ENCODE measurements around the gene ZSCAN5A.
A peak's percentile ranks its signal among the peaks of the same experiment; 100 is the strongest.
"Not testable (repeated sequence)": the region's sequence is repeated elsewhere in the genome, so short reads cannot be mapped to it uniquely, and the experiment has no call there.

Gene ZSCAN5A

GRCh38 chr19:56315077-56315828 lies 614 bp upstream of the ZSCAN5A start:
- peak; percentile 76 to 84 for DNase-seq (ENCODE audit: low read depth in 2 of 2)

DNA sequence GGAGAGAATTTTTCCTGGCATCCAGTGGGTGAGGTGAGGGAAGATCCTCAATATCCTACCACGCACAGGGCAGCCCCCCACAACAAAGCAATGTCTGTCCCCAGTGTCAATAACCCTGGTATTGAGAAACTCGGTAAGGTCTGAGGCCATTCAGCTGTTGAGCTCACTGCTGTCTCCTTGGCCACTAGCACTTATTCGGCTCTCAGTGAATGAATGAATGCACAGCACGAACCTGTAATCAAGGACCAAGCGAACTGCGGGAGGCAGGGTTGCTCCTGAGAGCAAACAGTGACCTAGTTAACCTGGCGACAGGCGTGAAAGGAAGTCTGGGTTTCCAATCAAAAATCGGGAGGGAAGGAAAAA lies 640 bp downstream of the ZSCAN5A start:
- no peak for DNase-seq (ENCODE audit: low read depth in 2 of 2)

DNA sequence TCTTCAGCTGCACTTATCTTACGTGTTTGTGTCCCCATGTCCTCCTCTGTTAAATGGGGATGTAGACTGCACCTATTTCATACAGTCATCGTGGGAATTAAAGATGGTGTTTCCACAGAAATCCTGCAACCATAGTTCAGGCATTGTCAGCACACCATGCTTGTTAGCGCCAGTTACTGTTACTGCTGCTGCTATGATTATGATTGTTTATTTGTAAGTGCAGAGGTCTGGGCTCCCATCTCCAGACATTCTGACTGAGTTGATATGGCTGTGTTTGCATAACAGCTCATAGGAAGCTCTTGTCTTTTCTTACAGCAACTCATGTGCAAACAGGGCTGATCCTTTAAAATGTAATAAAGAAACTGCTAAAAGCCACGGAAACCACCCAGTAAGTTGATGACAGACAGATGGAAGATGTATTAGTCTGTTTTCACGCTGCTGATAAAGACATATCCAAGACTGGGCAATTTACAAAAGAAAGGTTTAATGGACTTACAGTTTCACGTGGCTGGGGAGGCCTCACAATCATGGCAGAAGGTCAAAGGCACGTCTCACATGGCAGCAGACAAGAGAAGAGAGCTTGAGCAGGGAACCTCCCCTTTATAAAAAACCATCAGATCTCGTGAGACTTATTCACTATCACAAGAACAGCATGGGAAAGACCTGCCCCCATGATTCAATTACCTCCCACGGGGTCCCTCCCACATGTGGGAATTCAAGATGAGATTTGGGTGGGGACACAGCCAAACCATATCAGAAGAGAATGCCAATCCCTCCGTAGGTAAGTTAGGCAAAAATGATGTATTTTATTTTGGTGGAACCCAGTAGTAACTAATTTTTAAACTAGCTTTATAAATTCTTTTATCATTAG lies 1.6 kb downstream of the ZSCAN5A start:
- DNase-seq (ENCODE audit: low read depth in 2 of 2) = no peak

DNA sequence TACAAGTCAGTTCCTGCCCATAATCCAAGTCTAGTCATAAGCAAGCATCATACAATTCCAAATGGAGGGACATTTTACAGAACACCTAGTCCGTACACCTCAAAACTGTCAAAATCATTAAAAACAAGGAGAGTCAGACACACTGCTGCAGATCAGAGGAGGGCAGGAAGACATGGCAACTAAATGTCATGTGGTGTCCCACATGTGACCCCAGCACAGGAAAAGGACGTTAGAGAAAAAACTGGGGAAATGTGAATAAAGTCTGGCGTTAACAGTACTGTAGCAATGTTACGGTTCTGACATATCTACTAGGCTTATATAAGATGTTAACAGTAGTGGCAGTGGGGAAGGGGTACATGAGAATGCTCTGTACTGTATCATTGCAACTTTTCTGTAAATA lies 2.3 kb downstream of the ZSCAN5A start:
- no peak for DNase-seq (ENCODE audit: low read depth in 2 of 2)

GRCh38 chr19:56310462-56310861 lies 4.2 kb downstream of the ZSCAN5A start:
- no peak for DNase-seq (ENCODE audit: low read depth in 2 of 2)

DNA sequence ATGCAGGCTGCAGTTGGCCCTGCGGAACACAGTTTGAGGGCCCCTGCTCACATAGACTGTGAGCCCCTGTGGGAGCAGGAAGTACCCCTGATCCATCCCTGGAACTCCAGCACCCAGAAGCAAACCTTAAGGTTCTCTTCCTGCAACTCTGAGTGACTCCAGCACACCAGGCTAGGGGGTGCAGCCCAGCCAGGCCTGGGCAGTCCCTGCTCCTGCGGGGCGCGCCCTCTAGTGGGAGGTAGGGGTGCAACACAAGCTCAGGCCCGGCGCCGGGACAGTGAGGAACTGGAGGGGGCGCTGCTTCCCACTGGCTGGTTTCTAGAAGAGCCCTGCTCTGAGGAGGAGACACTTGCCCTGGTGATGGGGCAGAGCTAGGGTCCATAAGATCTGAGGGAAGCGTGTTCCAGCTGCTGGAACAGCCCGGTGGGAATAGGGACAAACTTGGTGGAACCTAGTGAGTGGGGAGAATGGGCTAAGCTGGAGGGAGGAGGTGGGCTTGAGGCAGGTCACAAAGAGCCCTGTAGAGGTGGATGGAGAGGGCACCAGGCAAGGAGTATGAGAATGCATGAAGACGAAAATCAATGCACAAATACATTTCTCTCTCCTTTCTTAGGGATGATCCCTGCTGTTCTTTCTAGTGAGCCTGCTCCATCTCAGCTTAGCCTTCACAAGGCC lies 5.0 kb downstream of the ZSCAN5A start:
- peak; percentile 46 to 72 for DNase-seq (ENCODE audit: low read depth in 2 of 2)

DNA sequence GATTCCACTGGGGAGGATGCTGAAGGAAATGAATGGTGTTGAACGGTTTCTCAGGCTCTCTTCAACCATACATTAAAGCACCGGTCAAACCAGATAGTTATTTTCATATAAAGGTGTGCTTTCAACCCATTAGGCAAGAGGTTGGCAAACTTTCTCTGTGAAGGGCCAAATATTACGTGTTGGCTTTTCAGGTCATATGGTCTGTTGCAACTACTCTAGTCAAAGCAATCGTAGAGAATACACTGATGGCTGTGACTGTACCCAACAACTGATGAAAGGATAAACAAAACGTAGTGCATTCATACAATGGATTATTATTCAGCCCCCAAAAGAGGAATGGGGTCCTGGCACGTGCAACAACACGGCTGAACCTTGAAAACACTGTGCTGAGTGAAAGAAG lies 5.8 kb downstream of the ZSCAN5A start:
- DNase-seq (ENCODE audit: low read depth in 2 of 2) = no peak

DNA sequence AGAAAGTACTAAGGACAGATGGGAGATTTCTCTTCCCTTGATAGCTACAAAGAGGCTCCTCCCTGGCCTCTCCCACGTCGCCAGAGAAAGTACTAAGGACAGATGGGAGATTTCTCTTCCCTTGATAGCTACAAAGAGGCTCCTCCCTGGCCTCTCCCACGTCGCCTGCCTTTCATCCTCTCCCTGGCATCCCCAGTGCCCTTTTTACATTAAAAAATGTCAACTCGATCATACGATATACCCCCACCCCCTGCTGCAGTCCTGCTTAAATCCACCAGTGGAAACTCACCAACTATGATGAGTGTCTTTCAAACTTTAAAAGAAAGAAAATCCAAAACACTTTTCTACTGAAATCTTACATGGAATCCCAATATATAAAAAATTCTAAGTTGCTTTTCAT lies 7.6 kb downstream of the ZSCAN5A start:
- not testable (repeated sequence) for DNase-seq (ENCODE audit: low read depth in 2 of 2)

DNA sequence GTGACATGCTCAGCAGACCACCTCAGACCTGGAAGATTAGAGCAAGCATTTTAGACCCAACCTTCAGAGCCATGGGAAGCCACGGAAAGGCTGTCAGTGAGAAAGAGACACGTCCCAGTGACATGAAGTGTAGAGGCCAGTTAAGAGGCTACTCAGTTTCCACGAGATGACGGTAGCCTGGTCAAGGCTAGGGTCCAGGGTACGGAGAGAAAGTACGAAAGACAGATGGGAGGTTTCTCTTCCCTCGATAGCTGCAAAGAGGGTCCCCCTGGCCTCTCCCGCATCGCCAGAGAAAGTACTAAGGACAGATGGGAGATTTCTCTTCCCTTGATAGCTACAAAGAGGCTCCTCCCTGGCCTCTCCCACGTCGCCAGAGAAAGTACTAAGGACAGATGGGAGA lies 8.6 kb downstream of the ZSCAN5A start:
- no peak for DNase-seq (ENCODE audit: low read depth in 2 of 2)

- no peak for DNase-seq (ENCODE audit: low read depth in 2 of 2)
Observed at GRCh38 chr19:56304243-56304642, 10.4 kb downstream of the ZSCAN5A start.

GRCh38 chr19:56301886-56302620 lies 12.6 kb downstream of the ZSCAN5A start:
- DNase-seq (ENCODE audit: low read depth in 2 of 2) = no peak

DNA sequence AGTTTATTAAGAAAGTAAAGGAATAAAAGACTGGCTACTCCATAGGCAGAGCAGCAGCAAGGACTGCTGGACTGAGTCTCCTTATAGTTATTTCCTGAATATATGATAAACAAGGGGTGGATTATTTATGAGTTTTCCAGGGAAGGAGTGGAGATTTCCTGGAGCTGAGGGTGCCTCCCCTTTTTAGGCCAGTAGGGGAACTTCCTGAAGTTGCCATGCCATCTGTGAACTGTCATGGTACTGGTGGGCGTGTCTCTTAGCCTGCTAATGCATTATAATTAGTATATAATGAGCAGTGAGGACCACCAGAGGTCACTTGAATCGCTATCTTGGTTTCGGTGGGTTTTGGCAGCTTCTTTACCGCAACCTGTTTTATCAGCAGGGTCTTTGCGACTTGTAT lies 13.5 kb downstream of the ZSCAN5A start:
- no peak for DNase-seq (ENCODE audit: low read depth in 2 of 2)

DNA sequence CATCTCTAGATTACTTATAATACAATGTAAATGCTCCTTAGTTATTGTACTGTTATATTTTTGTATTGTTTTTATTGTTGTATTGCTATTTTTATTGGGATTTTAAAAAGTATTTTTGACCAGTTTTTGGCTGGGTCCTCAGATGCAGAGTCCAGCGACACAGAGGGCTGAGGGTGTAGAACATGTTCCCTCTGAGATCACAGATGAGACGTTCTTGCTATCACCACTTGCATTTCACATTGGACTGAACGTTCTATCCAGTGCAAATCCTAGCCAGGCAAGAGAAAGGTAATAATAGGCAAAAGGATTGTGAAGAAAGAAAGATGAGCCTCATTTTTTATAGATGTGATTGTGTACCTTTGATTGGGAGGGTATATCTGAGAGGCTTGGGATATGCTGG lies 15.0 kb downstream of the ZSCAN5A start:
- DNase-seq (ENCODE audit: low read depth in 2 of 2) = no peak

DNA sequence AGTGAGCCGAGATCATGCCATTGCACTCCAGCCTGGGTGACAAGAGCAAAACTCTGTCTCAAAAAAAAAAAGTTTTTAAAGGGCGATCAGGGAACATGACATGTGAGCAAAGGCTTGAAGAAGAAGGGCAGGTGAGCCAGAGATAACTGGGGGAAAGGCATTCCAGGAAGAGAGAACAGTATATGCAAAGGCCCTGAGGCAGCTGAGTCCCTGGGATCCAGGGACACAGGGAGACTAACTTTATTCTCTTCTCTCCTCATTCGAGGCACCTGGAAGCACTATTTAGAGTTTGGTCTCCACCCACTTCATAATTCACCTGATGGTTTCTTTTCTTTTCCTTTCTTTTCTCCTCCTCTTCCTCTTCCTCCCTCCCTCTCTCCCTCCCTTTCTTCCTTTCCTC lies 17.6 kb downstream of the ZSCAN5A start:
- no peak for DNase-seq (ENCODE audit: low read depth in 2 of 2)

DNA sequence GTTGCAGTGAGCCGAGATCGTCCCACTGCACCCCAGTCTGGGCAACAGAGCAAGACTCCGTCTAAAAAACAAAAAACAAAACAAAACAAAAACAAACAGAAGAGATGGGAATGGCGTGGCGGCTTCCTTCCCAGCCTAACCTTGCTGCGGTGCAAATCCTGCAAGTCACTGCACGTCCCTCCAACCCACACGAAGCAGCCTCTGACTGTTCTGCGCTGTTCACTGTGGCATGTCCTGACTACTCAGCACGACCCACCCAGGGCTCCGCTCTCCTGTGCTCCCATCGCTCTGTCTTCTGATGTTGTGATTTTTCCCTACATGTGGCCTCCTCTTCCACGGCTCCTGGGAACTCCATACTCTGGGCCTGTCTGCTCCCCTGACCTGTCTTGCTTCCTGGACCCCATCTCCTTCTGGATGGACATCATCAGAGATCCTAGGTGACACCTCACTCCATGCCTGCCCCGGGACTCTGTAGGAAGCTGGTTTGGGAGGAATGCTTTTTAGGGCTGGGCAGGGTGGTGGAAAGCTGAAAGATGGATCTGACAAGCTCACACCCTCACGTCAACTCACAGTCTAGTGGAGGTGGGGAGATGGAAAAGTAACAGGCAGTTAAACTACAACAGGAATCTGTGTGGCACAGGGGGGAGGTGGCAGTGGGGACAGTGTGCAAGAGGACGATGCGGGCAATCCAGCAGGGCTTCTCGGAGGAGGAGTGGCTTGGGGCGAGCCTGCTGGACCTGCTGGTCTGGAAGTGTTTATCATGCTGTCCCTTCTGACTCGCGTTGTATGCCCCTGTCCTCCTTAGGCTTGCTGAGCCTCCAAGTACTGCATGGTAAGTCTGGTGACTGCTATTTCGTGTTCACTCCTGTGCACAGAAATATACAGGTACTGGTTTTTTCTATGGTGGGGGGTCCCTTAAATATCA lies 18.8 kb downstream of the ZSCAN5A start:
- no peak for DNase-seq (ENCODE audit: low read depth in 2 of 2)

- no peak for DNase-seq (ENCODE audit: low read depth in 2 of 2)
Observed at GRCh38 chr19:56294549-56294948, 20.1 kb downstream of the ZSCAN5A start.

GRCh38 chr19:56291867-56292266 lies 22.8 kb downstream of the ZSCAN5A start:
- peak in 1 of 2 donors; percentile 18 for DNase-seq (ENCODE audit: low read depth in 2 of 2)

DNA sequence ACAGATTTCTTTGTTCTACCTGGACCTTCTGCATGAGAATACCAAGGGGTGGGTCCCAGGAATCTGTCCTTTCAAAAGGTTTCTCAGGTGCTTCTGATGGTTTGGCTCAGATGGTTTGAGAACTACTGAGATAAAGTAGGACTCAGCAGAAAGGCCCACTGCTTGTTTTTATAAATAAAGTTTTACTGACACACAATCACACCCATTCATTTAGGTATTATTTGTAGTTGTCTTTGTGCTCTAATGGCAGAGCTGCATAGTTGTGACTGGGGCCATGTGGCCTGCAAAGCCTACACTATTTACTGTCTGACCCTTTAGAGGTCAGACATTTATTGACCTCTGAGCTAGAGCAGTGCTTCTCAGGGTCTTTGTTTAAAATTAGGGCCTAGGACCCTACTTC lies 24.5 kb downstream of the ZSCAN5A start:
- DNase-seq (ENCODE audit: low read depth in 2 of 2) = no peak

DNA sequence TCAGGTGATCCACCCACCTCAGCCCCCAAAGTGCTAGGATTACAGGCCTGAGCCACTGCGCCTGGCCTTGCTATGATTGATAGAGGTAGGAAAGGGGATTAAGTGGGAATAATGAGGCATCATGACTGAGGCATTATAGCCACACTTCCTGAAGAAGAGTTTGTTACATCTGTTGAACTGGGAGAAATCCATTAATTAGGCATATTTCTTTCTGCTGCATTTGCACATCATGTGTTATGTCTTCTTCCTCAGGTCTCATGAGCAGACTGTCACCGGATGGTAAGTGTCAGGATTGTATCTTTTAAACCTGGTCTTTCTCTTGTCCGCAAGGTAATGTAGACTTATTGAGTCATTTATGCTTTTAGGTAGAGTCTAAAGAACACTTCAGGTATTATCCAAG lies 29.9 kb downstream of the ZSCAN5A start:
- no peak for DNase-seq (ENCODE audit: low read depth in 2 of 2)

DNA sequence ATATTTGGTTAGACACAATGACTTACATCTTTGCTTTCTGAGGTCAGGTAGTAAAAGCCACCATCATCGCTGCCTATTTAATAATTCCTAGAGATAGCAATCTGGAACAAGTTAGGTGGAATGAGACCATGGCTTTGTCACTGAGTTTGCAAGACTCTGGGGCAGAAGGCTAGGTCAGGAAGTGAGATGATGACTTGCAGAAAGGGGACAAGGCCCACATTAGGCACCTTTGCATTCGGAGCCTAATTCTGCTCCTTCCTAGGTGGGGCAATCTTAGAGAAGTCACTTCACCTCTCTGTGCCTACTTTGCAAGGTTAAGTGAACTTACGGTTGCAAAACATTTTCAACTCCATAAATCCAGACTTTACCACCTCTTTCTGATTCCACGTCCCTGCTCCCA lies 31.8 kb downstream of the ZSCAN5A start:
- DNase-seq (ENCODE audit: low read depth in 2 of 2) = no peak

- no peak for DNase-seq (ENCODE audit: low read depth in 2 of 2)
Observed at GRCh38 chr19:56273563-56274117, 41.0 kb downstream of the ZSCAN5A start.
